Right lobe of liver (tissue), 6 donors: ENCODE measurements around the gene THAP7. TPM values are rescaled to one million over a fixed set of nuclear protein-coding genes. Genes with fewer than 3 reads are reported as not detected.
A peak's percentile ranks its signal among the peaks of the same experiment; 100 is the strongest.

Experiments used
- ATAC-seq, 4 donors: fragments of 200-7000 bp; cut with Tn5 transposase; one replicate each; pipeline ENCODE4 v1.9.1; 2020; ENCODE audit warnings: mild to moderate bottlenecking in 4 of 4, moderate library complexity in 4 of 4
- DNase-seq, 3 donors: peaks; one replicate each; pipeline ENCODE4 v3.0.0-alpha.2; 2020
- H3K27ac ChIP-seq, 3 donors: fragments of 200-600 bp; one replicate each; pipeline ENCODE4 v1.8.0; 2022
- H3K27me3 ChIP-seq, 2 donors: fragments of 200-600 bp; one replicate each; pipeline ENCODE4 v1.8.0; 2022
- H3K36me3 ChIP-seq, 4 donors: fragments of 200-600 bp; sonication (generic) in 1 of 4; one replicate each; pipeline versions ENCODE4 v1.5.1 to v1.8.0; 2017 to 2022; ENCODE audit warnings: control low read depth in 1 of 4
- H3K4me1 ChIP-seq, 4 donors: fragments of 200-600 bp; sonication (generic) in 1 of 4; one replicate each; pipeline versions ENCODE4 v1.5.1 to v1.8.0; 2017 to 2022; ENCODE audit warnings: control low read depth in 1 of 4
- H3K4me3 ChIP-seq, 3 donors: fragments of 200-600 bp; one replicate each; pipeline ENCODE4 v1.8.0; 2022
- H3K9me3 ChIP-seq, 4 donors: fragments of 200-600 bp; sonication (generic) in 1 of 4; one replicate each; pipeline versions ENCODE4 v1.5.1 to v1.8.0; 2017 to 2022; ENCODE audit warnings: control low read depth in 1 of 4
- CTCF ChIP-seq, 4 donors: fragments of 200-600 bp in 3 of 4; fragments of 450-650 bp in 1 of 4; IDR thresholded peaks; one replicate each; pipeline versions ENCODE4 v1.5.1 to v1.8.0; 2016 to 2022; ENCODE audit warnings: antibody characterized with exemption in 4 of 4, mild to moderate bottlenecking in 2 of 4
- POLR2A ChIP-seq: fragments of 450-650 bp; IDR thresholded peaks from one replicate; pipeline ENCODE4 v1.6.1; 2017; ENCODE audit warnings: antibody characterized with exemption, mild to moderate bottlenecking
- WGBS: methylation state at CpG from one replicate; pipeline ENCODE4 v1.1.6; 2018; ENCODE audit warnings: low coverage, low lambda C conversion rate; ENCODE audit not compliant: insufficient coverage; ENCODE audit errors: missing lambda C conversion rate; 5-methylcytosine and 5-hydroxymethylcytosine counted together
- intact Hi-C, 2 donors: fragments of 100-400 bp; cut with DNase I; formaldehyde crosslinking; loops; one replicate each; pipeline versions ENCODE4 v1.11.2 to v1.14.1; 2022
- total RNA-seq, 6 experiments: library from RNA; depleted of rRNA in 2 of 6; stranded (reverse); fragments of >200 nt in 2 of 6; fragmentation: NEBNext Ultra II Directional in 3 of 6; extraction: Animal tissue kit (Norgen Biotek cat#: 25700) in 3 of 6; gene quantifications; one replicate each; pipeline versions ENCODE4 v1.1.0 to v1.2.4, GENCODE V29; 2016 to 2023
- donor health status: DM: no; HTN: yes; CAD: no.
- donor health status: DM: no; HTN: no; CAD: no.
- donor health status: DM: no; HTN: no; CAD: no.
- donor health status: DM: no; HTN: yes; CAD: no.
- donor health status: DM: no; HTN: yes; CAD: no.

Gene THAP7
- total RNA-seq, 6 experiments from 2014 or later = 9.3 to 32.5 (median 15.6) TPM

GRCh38 chr22:20990184-20991180 is 11.4 kb downstream of the THAP7 start:
- intact Hi-C loops = loop anchor here in 1 of 2 donors (10.0 kb wide), 1 partner anchor 46 kb away; no protein-coding TSS in a partner anchor
- Histone ChIP-seq H3K27me3 (no peaks in the 10 kb centered on the region), H3K36me3 (peaks cover 0 to 26% (median 8%) of the 10 kb centered on the region in 4 donors), H3K4me1 (no peaks in the 10 kb centered on the region), H3K27ac (no peak overlapping the region), H3K4me3 (no peak overlapping the region), H3K9me3 (no peaks in the 10 kb centered on the region)
- no peak for ATAC-seq
- 91% methylated on average over 6 of the region's 21 CpGs for WGBS
- TF ChIP-seq POLR2A = no peak
- no peak for TF ChIP-seq CTCF (IDR thresholded peaks at IDR 0.05)
- DNase-seq = no peak

- Histone ChIP-seq H3K27me3 (no peaks in the 10 kb centered on the region), H3K4me3 (no peak overlapping the region), H3K27ac (no peak overlapping the region), H3K4me1 (no peaks in the 10 kb centered on the region), H3K9me3 (no peaks in the 10 kb centered on the region), H3K36me3 (peaks cover 0 to 27% (median 8%) of the 10 kb centered on the region in 4 donors)
- WGBS = 70% methylated on average over 4 of the region's 17 CpGs
- ATAC-seq (no peak), DNase-seq (no peak)
- intact Hi-C loops = loop anchor here in 1 of 2 donors (10.0 kb wide), 1 partner anchor 45 kb away; no protein-coding TSS in a partner anchor
- TF ChIP-seq CTCF (IDR thresholded peaks at IDR 0.05) (no peak), POLR2A (no peak)
Observed at GRCh38 chr22:20989323-20990138, 12.4 kb downstream of the THAP7 start.

GRCh38 chr22:20988573-20989322 is 13.2 kb downstream of the THAP7 start:
- DNase-seq (peak in 1 of 3 donors; percentile 37), ATAC-seq (no peak)
- TF ChIP-seq POLR2A (no peak), CTCF (IDR thresholded peaks at IDR 0.05) (no peak)
- no peaks in the 10 kb centered on the region for H3K27me3 ChIP-seq
- WGBS = 88% methylated on average over 3 of the region's 16 CpGs
- H3K27ac ChIP-seq = no peak overlapping the region
- intact Hi-C loops = no loop called here
- peaks cover 0 to 29% (median 8%) of the 10 kb centered on the region in 4 donors for H3K36me3 ChIP-seq
- H3K4me1 ChIP-seq = no peaks in the 10 kb centered on the region
- no peak overlapping the region for H3K4me3 ChIP-seq
- H3K9me3 ChIP-seq = no peaks in the 10 kb centered on the region

GRCh38 chr22:20987375-20987774 is 14.5 kb downstream of the THAP7 start:
- no peak for TF ChIP-seq CTCF (IDR thresholded peaks at IDR 0.05)
- TF ChIP-seq POLR2A = no peak
- Histone ChIP-seq H3K9me3 (no peaks in the 10 kb centered on the region), H3K4me1 (peaks cover 0 to 5% (median 0%) of the 10 kb centered on the region in 4 donors), H3K27me3 (no peaks in the 10 kb centered on the region), H3K36me3 (peaks cover 0 to 24% (median 7%) of the 10 kb centered on the region in 4 donors), H3K27ac (no peak overlapping the region), H3K4me3 (no peak overlapping the region)
- DNase-seq (no peak), ATAC-seq (no peak)
- WGBS = 53% methylated on average over 3 of the region's 14 CpGs
- intact Hi-C loops = no loop called here
